Activated CD4-positive, alpha-beta T cell treated with anti-CD3 and anti-CD28 coated beads for 4 hours (primary cell): ENCODE measurements around the gene ATP6V1B1.

Experiments
- DNase-seq, 2 donors: peaks; one replicate each; pipeline ENCODE4 v3.0.0-alpha.2; 2020

The ATP6V1B1 gene

GRCh38 chr2:70935468-70936164 is at the start of gene ATP6V1B1:
Gene ATP6V1B1, plus strand, starts transcription at chr2:70935900. Its CDS starts 55 bp downstream, at chr2:70935955.
- no peak for DNase-seq

DNA sequence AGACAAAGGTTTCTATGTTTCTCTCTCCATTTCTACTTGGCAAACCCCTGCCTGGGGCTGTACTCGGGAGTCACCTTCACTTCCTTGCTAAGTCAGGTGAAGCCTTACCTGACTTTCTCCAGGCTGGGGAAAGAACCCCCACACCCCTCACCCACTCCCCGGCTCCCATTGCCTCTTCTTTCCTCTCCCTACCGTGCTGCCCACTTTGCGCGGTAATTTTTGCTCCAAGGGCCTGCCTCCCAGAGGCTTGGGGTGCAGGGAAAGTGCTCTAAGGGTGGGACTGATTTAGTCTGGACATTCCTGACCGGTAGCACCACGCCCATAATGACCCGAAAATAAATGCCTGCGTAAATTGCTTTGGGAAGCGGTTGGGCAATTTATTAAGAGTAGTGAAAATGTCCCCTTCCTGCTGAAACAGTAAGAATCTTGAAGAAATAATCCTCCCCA is 49.1 kb upstream of the ATP6V1B1 start:
- no peak for DNase-seq

- no peak for DNase-seq
Observed at GRCh38 chr2:70887208-70887549, 48.5 kb upstream of the ATP6V1B1 start.

GRCh38 chr2:70887550-70888246 is 48.0 kb upstream of the ATP6V1B1 start:
- DNase-seq: no peak

DNA sequence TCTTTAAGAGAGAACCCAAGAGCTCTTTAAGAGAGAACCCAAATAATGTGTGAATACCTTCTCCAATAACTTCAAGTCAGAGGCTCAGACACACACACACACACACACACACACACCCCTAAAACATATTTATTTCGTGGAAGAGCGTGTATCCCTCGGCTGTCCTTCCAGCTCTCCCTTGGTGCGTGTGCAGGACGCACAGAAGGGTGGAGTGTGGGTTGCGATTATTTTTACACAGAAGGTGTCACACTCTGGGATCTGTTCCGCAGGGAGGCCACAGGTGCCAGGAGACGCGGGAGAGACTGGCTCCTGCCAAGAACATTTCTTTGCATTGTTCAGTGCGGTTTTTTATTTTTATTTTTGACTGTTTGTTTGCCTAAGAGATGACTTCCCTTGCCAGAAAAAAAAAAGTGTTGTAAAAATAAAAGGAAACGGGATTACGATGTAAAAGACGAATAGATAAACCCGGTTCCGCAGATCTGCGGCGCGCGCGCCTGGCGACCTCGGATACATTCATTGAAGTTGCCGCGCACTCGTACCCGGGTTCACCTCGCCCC is 47.3 kb upstream of the ATP6V1B1 start:
- no peak for DNase-seq

DNA sequence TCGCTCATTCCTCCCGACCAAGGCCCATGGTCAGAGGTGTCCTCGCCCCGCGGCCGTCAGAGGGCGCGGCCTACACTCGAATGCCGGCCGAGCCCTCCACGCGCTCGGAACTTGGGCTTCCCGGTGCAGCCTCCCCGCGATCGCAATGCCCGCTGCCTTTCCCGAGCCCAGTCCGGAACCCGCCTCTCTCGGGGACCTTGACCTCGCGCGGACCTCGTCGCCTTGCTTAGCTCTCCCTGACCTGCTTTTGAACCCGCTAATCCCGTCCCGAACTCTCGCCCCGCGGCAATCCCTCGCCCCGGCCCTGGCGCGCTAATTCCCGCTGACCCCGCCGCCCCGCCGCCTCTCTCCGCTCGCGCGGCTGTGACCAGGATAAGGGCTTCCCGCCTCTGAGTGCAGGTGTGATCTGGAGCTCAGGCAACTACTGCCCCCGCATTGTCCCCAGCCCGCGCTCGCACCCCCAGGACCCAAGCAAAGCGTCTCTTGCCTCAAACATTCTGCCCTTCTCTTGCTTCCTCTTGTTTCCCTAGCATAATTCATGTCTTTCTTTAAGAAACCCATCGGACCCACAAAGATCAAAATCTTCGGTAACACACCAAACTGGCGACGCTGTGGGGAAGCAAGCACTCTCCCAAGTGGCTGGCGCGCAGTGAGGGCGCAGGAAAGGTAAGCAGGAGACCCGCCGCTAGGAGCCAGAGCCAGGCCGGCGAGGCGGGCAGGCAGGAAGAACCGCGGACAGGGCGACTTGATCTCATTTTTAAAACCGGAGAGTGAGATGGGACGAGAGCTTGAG is 46.6 kb upstream of the ATP6V1B1 start:
- no peak for DNase-seq

DNA sequence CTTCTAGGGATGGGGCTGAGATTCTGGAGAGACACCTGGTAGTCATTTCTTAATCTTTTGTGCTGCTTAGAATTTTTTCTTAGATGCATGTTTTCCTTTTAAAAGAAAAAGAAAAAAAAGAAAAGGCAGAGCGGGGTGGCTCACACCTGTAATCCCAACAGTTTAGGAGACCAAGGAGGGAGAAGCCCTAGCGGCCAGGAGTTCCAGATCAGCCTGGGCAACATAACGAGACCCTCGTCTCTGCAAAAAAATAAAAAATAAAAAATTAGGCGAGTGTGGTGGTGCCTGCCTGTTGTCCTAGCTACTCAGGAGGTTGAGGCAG is 46.0 kb upstream of the ATP6V1B1 start:
- DNase-seq: no peak

- no peak for DNase-seq
Observed at GRCh38 chr2:70890469-70891065, 45.1 kb upstream of the ATP6V1B1 start.

DNA sequence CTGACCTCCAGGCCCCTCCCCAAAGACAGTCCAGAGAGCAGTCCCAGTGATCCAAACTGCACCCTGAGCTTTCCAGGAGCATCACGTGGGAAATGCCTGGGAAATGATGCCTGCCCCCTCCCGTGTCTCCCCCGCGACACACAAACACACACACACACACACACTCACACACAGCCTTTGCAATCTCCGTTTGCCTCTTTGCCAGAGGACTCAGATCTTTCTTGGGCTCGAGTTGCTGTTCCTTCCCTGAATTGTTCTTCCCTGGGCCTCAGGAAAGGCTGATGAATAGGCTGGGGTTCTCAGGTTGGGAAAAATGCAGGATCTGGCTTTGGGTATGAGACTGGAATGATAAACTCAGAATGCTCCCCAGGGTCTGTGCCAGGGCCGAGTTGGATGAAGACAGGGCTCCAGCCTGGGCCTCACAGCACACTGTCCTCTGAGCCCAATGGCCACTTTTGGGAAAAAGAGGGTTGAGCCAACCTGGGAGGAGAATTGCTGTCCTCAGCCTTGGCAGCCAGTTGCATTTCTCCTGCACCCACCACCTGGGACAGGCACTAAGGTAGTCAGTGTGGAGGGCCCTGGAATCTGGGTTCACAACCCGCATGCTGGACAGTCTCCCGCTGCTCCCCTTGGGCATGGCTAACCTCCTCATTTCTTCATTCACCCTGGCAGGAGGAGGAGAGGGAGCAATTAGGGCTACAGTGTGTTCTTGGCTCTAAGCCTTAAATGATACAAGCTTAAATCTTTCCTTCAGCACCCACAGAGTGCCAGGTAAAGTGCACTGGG is 43.9 kb upstream of the ATP6V1B1 start:
- DNase-seq: no peak

DNA sequence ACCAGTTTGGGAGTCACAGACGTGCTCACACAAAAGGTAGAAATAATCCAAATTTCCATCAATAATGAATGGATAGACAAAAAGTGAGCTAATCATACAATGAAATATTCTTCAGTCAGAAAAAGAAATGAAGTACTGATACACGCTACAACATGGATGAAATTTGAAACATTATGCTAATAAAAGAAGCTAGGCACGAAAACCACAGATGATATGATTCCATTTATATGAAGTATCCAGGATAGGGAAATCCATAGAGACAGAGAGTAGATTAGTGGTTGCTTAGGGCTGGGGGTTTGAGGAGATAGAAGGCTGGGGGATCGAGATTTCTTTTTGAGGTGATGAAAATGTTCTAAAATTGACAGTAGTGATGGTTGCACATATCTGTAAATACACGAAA is 43.0 kb upstream of the ATP6V1B1 start:
- DNase-seq: no peak

DNA sequence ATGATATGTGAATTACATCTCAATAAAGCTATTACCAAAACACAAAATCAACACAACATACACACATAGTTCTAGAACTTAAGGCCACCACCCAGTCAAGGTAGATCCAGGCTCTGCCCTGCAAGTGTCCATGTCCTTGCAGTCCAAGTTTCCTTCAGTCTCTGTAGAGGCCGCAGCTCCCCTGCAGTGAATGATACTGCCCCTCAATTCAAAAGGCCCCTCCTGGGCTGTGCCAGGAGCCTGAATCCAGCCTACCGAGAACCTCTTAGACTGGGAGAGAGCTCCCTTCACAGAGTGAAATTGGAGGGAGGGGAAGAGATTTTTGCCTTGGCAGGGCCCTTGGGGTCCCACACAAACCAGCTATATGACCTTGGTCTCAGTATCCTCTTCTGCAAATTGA is 42.5 kb upstream of the ATP6V1B1 start:
- DNase-seq: no peak

DNA sequence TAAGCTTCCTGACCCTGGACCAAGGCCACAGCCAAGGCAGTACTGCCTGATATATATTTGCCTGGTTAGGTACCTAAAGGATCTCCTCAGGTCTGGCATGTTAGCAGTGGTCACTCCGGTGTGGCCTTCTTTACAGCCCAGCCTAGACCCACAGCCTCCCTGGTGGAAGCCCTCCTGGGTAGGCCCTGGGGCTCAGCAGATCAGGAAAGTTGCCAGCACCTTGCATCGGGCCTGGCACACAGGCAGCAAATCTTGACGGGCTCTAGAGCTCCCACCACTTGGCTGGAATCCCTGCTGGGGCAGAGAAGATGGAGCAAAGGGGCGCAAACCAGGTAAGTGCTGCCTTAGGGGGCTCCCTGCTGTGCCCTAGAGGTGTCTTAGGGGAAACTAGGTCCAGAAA is 40.9 kb upstream of the ATP6V1B1 start:
- no peak for DNase-seq

GRCh38 chr2:70895249-70895648 is 40.5 kb upstream of the ATP6V1B1 start:
- DNase-seq: no peak

- no peak for DNase-seq
Observed at GRCh38 chr2:70895998-70896764, 39.5 kb upstream of the ATP6V1B1 start.

DNA sequence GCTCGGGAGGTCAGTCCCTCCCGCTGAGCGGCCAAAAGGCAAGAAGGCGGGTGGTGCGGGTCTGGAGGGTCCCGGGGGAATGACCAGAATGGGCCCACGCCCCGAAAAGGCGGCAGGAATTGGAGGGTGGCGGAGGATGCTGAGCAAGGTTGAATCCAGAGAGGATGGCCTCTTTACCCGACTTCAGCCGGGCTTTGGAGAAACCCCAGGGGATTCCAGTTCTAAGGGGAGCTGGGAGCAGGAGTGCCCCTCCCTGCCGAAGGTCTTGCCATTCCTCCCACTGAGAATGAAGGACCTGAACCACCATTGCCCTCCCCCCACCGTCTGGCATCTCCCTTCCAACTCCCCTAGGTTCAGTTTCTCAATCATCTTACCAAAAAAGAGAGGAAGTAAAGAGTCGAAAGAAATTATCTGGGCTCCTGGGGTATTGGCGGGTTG is 38.9 kb upstream of the ATP6V1B1 start:
- no peak for DNase-seq

DNA sequence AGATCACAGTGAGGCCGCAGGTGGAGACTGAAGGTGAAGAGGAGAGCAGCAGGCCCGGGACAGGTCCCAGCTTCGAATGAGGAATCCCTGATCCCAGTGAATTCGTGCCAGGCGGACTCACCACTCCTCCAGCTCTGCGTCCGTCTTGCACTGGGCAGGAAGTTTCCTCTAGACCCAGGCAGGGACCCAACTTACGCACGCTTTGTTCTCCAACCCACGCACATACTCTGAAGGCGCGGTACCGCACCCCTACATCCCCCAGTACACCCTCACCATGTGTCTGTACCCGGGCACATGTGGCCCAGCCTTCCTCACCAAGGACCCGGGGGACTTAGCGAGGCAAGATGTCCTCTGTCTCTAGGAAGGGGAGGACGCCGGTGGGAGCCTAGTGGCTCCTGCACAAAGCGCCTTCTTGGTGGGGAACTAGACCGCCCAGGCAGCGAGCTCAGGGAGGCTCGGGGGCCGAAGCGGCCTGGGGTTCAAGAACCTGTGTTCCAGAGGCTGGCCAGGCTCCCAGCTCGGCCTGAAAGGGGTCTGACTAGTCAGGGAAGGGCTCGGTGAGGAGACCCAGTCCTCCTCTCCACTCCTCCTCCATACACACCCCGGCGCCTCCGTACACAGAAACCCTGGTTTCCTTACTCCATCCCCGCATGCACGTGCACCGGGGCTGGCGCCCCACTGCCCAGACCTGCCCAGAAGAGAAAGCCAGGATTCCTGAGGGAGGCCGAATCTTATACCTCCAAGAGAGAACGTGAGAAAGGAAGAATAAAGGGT is 38.3 kb upstream of the ATP6V1B1 start:
- DNase-seq: no peak

- no peak for DNase-seq
Observed at GRCh38 chr2:70897977-70898226, 37.8 kb upstream of the ATP6V1B1 start.

GRCh38 chr2:70898363-70899240 is 37.1 kb upstream of the ATP6V1B1 start:
- DNase-seq: no peak

- DNase-seq: no peak
Observed at GRCh38 chr2:70901227-70902066, 34.3 kb upstream of the ATP6V1B1 start.
